Measurements from ENCODE around the gene SKOR2.

SKOR2 gene

GRCh38 chr18:47248115-47248603, 3.3 kb downstream of the SKOR2 start:
- H3K9me3 ChIP-seq (ENCODE audit: insufficient read depth, low read depth, low read length) = no peaks in the 10 kb centered on the region
- no peaks in the 10 kb centered on the region for H3K4me1 ChIP-seq (ENCODE audit: insufficient read depth, low read length, poor library complexity, severe bottlenecking)
- H3K9ac ChIP-seq (ENCODE audit: low read depth, low read length, poor library complexity, severe bottlenecking) = no peak overlapping the region
- H4K20me1 ChIP-seq (ENCODE audit: insufficient read depth, low read length, poor library complexity, severe bottlenecking) = no peaks in the 10 kb centered on the region
- H3K36me3 ChIP-seq (ENCODE audit: insufficient read depth, low read length) = no peaks in the 10 kb centered on the region
- TF ChIP-seq EZH2phosphoT487 (IDR thresholded peaks at IDR 0.05; ENCODE audit: borderline replicate concordance) (no peak), CTCF (conservative IDR thresholded peaks at IDR 0.05; ENCODE audit: low read length) (no peak)
- no peak overlapping the region for H2AFZ ChIP-seq (ENCODE audit: low read length)
- H3K4me3 ChIP-seq (ENCODE audit: low read length, poor library complexity, severe bottlenecking) = no peak overlapping the region
- H3K27me3 ChIP-seq (ENCODE audit: insufficient read depth, low read length, poor library complexity, severe bottlenecking) = no peaks in the 10 kb centered on the region
- H3F3A ChIP-seq (ENCODE audit: low read depth) = no peaks in the 10 kb centered on the region
- H3K79me2 ChIP-seq (ENCODE audit: insufficient read depth, low read length) = no peaks in the 10 kb centered on the region
- no peaks in the 10 kb centered on the region for H3K9me2 ChIP-seq (replicated peaks; ENCODE audit: low read depth, low read length)
- H3K4me2 ChIP-seq (ENCODE audit: low read depth, low read length, poor library complexity, severe bottlenecking) = no peak overlapping the region

- TF ChIP-seq EZH2phosphoT487 (IDR thresholded peaks at IDR 0.05; ENCODE audit: borderline replicate concordance) (no peak), CTCF (conservative IDR thresholded peaks at IDR 0.05; ENCODE audit: low read length) (no peak)
- Histone ChIP-seq H3K27me3 (ENCODE audit: insufficient read depth, low read length, poor library complexity, severe bottlenecking) (no peaks in the 10 kb centered on the region), H3K79me2 (ENCODE audit: insufficient read depth, low read length) (no peaks in the 10 kb centered on the region)
Measured at GRCh38 chr18:47247416-47248114, 3.9 kb downstream of the SKOR2 start.

GRCh38 chr18:47247036-47247415, 4.4 kb downstream of the SKOR2 start:
- Histone ChIP-seq H3K4me3 (ENCODE audit: low read length, poor library complexity, severe bottlenecking) (no peak overlapping the region), H3F3A (ENCODE audit: low read depth) (no peaks in the 10 kb centered on the region), H3K27me3 (ENCODE audit: insufficient read depth, low read length, poor library complexity, severe bottlenecking) (no peaks in the 10 kb centered on the region), H3K36me3 (ENCODE audit: insufficient read depth, low read length) (no peaks in the 10 kb centered on the region), H3K9me3 (ENCODE audit: insufficient read depth, low read depth, low read length) (no peaks in the 10 kb centered on the region), H3K79me2 (ENCODE audit: insufficient read depth, low read length) (no peaks in the 10 kb centered on the region), H3K9ac (ENCODE audit: low read depth, low read length, poor library complexity, severe bottlenecking) (no peak overlapping the region), H2AFZ (ENCODE audit: low read length) (no peak overlapping the region), H3K4me2 (ENCODE audit: low read depth, low read length, poor library complexity, severe bottlenecking) (no peak overlapping the region), H4K20me1 (ENCODE audit: insufficient read depth, low read length, poor library complexity, severe bottlenecking) (no peaks in the 10 kb centered on the region), H3K9me2 (replicated peaks; ENCODE audit: low read depth, low read length) (no peaks in the 10 kb centered on the region), H3K4me1 (ENCODE audit: insufficient read depth, low read length, poor library complexity, severe bottlenecking) (no peaks in the 10 kb centered on the region)
- TF ChIP-seq CTCF (conservative IDR thresholded peaks at IDR 0.05; ENCODE audit: low read length) = no peak
- TF ChIP-seq EZH2phosphoT487 (IDR thresholded peaks at IDR 0.05; ENCODE audit: borderline replicate concordance) = no peak

More at GRCh38 chr18:47247416-47248114, 3.9 kb downstream of the SKOR2 start:
- Histone ChIP-seq H4K20me1 (ENCODE audit: insufficient read depth, low read length, poor library complexity, severe bottlenecking) (no peaks in the 10 kb centered on the region), H3K4me1 (ENCODE audit: insufficient read depth, low read length, poor library complexity, severe bottlenecking) (no peaks in the 10 kb centered on the region), H2AFZ (ENCODE audit: low read length) (no peak overlapping the region), H3F3A (ENCODE audit: low read depth) (no peaks in the 10 kb centered on the region), H3K4me3 (ENCODE audit: low read length, poor library complexity, severe bottlenecking) (no peak overlapping the region), H3K9me3 (ENCODE audit: insufficient read depth, low read depth, low read length) (no peaks in the 10 kb centered on the region), H3K36me3 (ENCODE audit: insufficient read depth, low read length) (no peaks in the 10 kb centered on the region), H3K9ac (ENCODE audit: low read depth, low read length, poor library complexity, severe bottlenecking) (no peak overlapping the region), H3K9me2 (replicated peaks; ENCODE audit: low read depth, low read length) (no peaks in the 10 kb centered on the region), H3K4me2 (ENCODE audit: low read depth, low read length, poor library complexity, severe bottlenecking) (no peak overlapping the region)

Data from Loucy (cell line).